Thoracic aorta (tissue), 2 donors: ENCODE data around the gene CEP131. TPM values are rescaled to one million over a fixed set of nuclear protein-coding genes. Genes with fewer than 3 reads are reported as not detected.

Source experiments
- ATAC-seq: fragments of 150-250 bp; one replicate; pipeline ENCODE4 v1.8.0; 2017; ENCODE audit warnings: low read depth; ENCODE audit not compliant: insufficient number of reproducible peaks, low FRiP score
- DNase-seq: peaks from one replicate; pipeline ENCODE4 v3.0.0-alpha.2; 2020; ENCODE audit warnings: low spot score
- H3K27ac ChIP-seq, 2 donors: fragments of 200-600 bp; sonication (generic); 1 replicate in 1 of 2; 2 replicates in 1 of 2; pipeline ENCODE4 v1.5.1; 2016; ENCODE audit warnings: mild to moderate bottlenecking in 2 of 2, moderate library complexity in 2 of 2
- H3K27me3 ChIP-seq: fragments of 200-600 bp; sonication (generic); replicated peaks from 2 replicates; pipeline ENCODE4 v1.6.0; 2016; ENCODE audit warnings: mild to moderate bottlenecking; ENCODE audit not compliant: insufficient read depth
- H3K36me3 ChIP-seq: fragments of 200-600 bp; sonication (generic); one replicate; pipeline ENCODE4 v1.5.1; 2016
- H3K4me1 ChIP-seq, 2 donors: fragments of 200-600 bp; sonication (generic); 1 replicate in 1 of 2; 2 replicates in 1 of 2; pipeline versions ENCODE4 v1.5.1 to v1.6.0; 2016; ENCODE audit warnings: low read depth in 2 of 2, mild to moderate bottlenecking in 1 of 2; ENCODE audit not compliant: control insufficient read depth in 1 of 2
- H3K4me3 ChIP-seq: fragments of 200-600 bp; sonication (generic); 2 replicates; pipeline ENCODE4 v1.5.1; 2016; ENCODE audit warnings: mild to moderate bottlenecking
- H3K9me3 ChIP-seq: fragments of 200-600 bp; sonication (generic); 2 replicates; pipeline ENCODE4 v1.5.1; 2016
- total RNA-seq, 2 donors: library from RNA; depleted of rRNA; stranded (reverse); fragments of >200 nt; gene quantifications; one replicate each; pipeline versions ENCODE4 v1.1.0 to v1.2.3, GENCODE V29; 2016
- TF ChIP-seq, protein P1 (sequence below): fragments of 200-600 bp; sonication (generic); IDR thresholded peaks from one replicate; pipeline ENCODE4 v1.5.1; 2019; ENCODE audit warnings: antibody characterized with exemption

The CEP131 gene
- total RNA-seq, 2 donors from 2014 or later = 5.8 to 11.4 TPM

GRCh38 chr17:81264640-81265039, 41.9 kb upstream of the CEP131 start:
- Histone ChIP-seq H3K4me1 (peaks cover 0 to 7% of the 10 kb centered on the region in 2 donors), H3K36me3 (peaks cover 28% of the 10 kb centered on the region), H3K9me3 (no peaks in the 10 kb centered on the region), H3K27me3 (no peaks in the 10 kb centered on the region), H3K4me3 (no peak overlapping the region), H3K27ac (no peak overlapping the region)
- DNase-seq = no peak
- TF ChIP-seq, protein P1, sequence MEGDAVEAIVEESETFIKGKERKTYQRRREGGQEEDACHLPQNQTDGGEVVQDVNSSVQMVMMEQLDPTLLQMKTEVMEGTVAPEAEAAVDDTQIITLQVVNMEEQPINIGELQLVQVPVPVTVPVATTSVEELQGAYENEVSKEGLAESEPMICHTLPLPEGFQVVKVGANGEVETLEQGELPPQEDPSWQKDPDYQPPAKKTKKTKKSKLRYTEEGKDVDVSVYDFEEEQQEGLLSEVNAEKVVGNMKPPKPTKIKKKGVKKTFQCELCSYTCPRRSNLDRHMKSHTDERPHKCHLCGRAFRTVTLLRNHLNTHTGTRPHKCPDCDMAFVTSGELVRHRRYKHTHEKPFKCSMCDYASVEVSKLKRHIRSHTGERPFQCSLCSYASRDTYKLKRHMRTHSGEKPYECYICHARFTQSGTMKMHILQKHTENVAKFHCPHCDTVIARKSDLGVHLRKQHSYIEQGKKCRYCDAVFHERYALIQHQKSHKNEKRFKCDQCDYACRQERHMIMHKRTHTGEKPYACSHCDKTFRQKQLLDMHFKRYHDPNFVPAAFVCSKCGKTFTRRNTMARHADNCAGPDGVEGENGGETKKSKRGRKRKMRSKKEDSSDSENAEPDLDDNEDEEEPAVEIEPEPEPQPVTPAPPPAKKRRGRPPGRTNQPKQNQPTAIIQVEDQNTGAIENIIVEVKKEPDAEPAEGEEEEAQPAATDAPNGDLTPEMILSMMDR = no peak
- ATAC-seq = no peak

DNA sequence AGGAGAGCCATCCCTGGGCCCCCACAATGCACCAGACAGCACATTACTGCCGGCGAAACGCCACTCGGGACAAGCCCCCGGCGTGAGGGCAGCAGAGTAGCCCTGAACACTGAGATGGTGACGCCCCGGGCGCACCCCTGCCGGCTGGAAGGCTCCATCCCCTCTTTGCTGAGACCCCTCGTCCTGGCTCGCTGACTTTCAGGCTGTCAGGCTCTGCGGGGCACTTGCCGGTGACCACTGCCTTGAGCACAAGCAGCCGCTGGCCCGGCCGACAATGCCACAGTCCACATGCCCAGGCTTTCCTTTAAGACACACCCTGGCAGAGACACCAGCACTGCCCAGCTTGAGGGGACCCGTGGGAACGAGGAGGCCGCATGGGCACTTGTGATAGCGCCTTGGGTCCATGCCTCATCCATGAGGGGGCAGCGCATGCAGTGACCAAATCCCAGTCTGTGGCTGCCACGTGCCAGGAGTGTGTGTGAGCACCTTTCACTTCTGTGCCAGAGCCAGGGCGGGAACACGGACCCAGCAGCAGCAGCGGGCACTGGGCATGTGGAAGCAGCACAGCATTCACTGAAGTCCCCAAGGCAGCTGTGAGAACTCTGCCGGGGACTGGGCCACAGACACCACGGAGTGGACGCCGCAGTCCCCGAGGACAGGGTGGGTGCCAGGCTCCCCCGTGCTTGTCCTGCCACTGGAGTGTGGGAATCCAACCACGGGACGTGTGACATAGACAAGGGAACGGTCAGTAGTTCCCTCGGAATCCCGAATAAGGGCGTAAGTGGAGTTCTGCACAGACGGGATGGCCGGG, 40.8 kb upstream of the CEP131 start:
- no peak for DNase-seq
- TF ChIP-seq, protein P1 = no peak
- H3K27me3 ChIP-seq = no peaks in the 10 kb centered on the region
- peaks cover 0 to 7% of the 10 kb centered on the region in 2 donors for H3K4me1 ChIP-seq
- no peak overlapping the region for H3K4me3 ChIP-seq
- ATAC-seq = no peak
- no peak overlapping the region for H3K27ac ChIP-seq
- H3K36me3 ChIP-seq = peaks cover 34% of the 10 kb centered on the region
- no peaks in the 10 kb centered on the region for H3K9me3 ChIP-seq

- TF ChIP-seq, protein P1 = no peak
- Histone ChIP-seq H3K4me1 (peaks cover 0 to 3% of the 10 kb centered on the region in 2 donors), H3K36me3 (peaks cover 39% of the 10 kb centered on the region)
Observed at GRCh38 chr17:81261582-81262336, 39.0 kb upstream of the CEP131 start.

GRCh38 chr17:81261096-81261495, 38.3 kb upstream of the CEP131 start:
- no peak overlapping the region for H3K4me3 ChIP-seq
- DNase-seq = no peak
- peaks cover 0 to 3% of the 10 kb centered on the region in 2 donors for H3K4me1 ChIP-seq
- TF ChIP-seq, protein P1 = no peak
- no peak for ATAC-seq
- H3K9me3 ChIP-seq = no peaks in the 10 kb centered on the region
- H3K27ac ChIP-seq = no peak overlapping the region
- H3K27me3 ChIP-seq = no peaks in the 10 kb centered on the region
- H3K36me3 ChIP-seq = peaks cover 39% of the 10 kb centered on the region

More at GRCh38 chr17:81261582-81262336, 39.0 kb upstream of the CEP131 start:
- Histone ChIP-seq H3K9me3 (no peaks in the 10 kb centered on the region), H3K27ac (no peak overlapping the region), H3K27me3 (no peaks in the 10 kb centered on the region), H3K4me3 (no peak overlapping the region)
- no peak for ATAC-seq
- no peak for DNase-seq

GRCh38 chr17:81260641-81261040, 37.9 kb upstream of the CEP131 start:
- no peak for DNase-seq
- no peaks in the 10 kb centered on the region for H3K27me3 ChIP-seq
- H3K36me3 ChIP-seq = peaks cover 39% of the 10 kb centered on the region
- TF ChIP-seq, protein P1 = no peak
- H3K4me1 ChIP-seq = peaks cover 0 to 8% of the 10 kb centered on the region in 2 donors
- H3K9me3 ChIP-seq = no peaks in the 10 kb centered on the region
- H3K4me3 ChIP-seq = no peak overlapping the region
- H3K27ac ChIP-seq = no peak overlapping the region
- no peak for ATAC-seq
